OCI-LY3 (cell line): ENCODE measurements around the gene ZNF764.

Experiments used
- H2AFZ ChIP-seq: fragments of 200-600, 300-600 bp; shearing (Covaris generic); 2 replicates; pipeline ENCODE4 v1.6.0; 2014; ENCODE audit warnings: antibody characterized with exemption, low read depth, low read length
- H3K27ac ChIP-seq: fragments of 200-600, 300-600 bp; sonication (generic); 2 replicates; pipeline ENCODE4 v1.5.1; 2014; ENCODE audit warnings: mild to moderate bottlenecking, low read length, moderate library complexity, mixed read lengths
- H3K27me3 ChIP-seq: fragments of 200-600, 300-600 bp; sonication (generic); 2 replicates; pipeline ENCODE4 v1.6.1; 2014; ENCODE audit warnings: low read depth, low read length, mixed read lengths
- H3K36me3 ChIP-seq: fragments of 200-600, 300-600 bp; sonication (generic); replicated peaks from 2 replicates; pipeline ENCODE3; 2014; ENCODE audit warnings: low read depth, low read length, mixed read lengths
- H3K4me1 ChIP-seq: fragments of 300-600, 200-600 bp; sonication (generic); 2 replicates; pipeline ENCODE4 v1.6.1; 2014; ENCODE audit warnings: low read length, mixed read lengths
- H3K4me2 ChIP-seq: fragments of 200-600, 300-600 bp; sonication (generic); 2 replicates; pipeline ENCODE4 v1.6.1; 2014; ENCODE audit warnings: low read length, mixed read lengths
- H3K4me3 ChIP-seq: fragments of 300-600, 200-600 bp; sonication (generic); 2 replicates; pipeline ENCODE4 v1.5.1; 2014; ENCODE audit warnings: antibody characterized with exemption, mild to moderate bottlenecking, low read length, moderate library complexity
- H3K79me2 ChIP-seq: fragments of 300-600, 200-600 bp; shearing (Covaris generic); 2 replicates; pipeline ENCODE4 v1.6.1; 2014; ENCODE audit warnings: mild to moderate bottlenecking, low read length, mixed read lengths
- H3K9ac ChIP-seq: fragments of 300-600, 200-600 bp; shearing (Covaris generic); 2 replicates; pipeline ENCODE4 v1.6.0; 2014; ENCODE audit warnings: mild to moderate bottlenecking, low read length, moderate library complexity
- H3K9me3 ChIP-seq: fragments of 200-600, 300-600 bp; shearing (Covaris generic); 2 replicates; pipeline ENCODE4 v1.6.1; 2014; ENCODE audit warnings: low read length, mixed read lengths; ENCODE audit not compliant: insufficient read depth
- H4K20me1 ChIP-seq: fragments of 200-600, 300-600 bp; sonication (generic); 2 replicates; pipeline ENCODE4 v1.6.1; 2016; ENCODE audit warnings: low read length, mixed read lengths; ENCODE audit not compliant: insufficient read depth
- EZH2phosphoT487 ChIP-seq: fragments of 200-600 bp; shearing (Covaris generic); IDR thresholded peaks from 2 replicates; pipeline ENCODE4 v1.6.1; 2018; ENCODE audit warnings: antibody characterized with exemption, mixed run types, low read depth
- TF ChIP-seq, protein P1 (sequence below): fragments of 200-600, 300-600 bp; sonication (generic); IDR thresholded peaks from 2 replicates; pipeline ENCODE4 v1.5.1; 2014; ENCODE audit warnings: antibody characterized with exemption, low read length, low read depth

Gene ZNF764

DNA sequence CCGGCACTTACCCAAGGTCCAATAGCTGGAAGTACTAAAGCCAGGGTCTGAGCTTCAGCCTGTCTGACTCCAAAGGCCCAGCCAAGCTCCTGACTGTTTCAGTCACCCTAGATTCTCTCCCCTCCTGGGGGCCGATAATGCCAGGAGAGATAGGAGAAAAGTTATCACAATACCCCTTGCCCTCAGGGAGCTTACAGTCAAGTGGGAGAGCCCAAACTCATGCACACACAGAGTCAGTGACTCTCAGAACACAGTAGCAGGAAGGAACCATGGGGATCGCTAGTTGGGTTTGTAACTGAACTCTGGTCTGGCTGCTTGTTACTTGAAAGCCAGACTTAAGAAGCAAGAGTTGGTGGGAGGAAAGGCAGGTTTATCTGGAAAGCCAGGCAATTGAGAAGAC is 46.7 kb downstream of the ZNF764 start:
- Histone ChIP-seq H4K20me1 (no peaks in the 10 kb centered on the region), H3K4me3 (no peak overlapping the region), H3K27ac (no peak overlapping the region), H3K27me3 (no peaks in the 10 kb centered on the region), H3K9me3 (no peaks in the 10 kb centered on the region), H3K4me2 (no peak overlapping the region), H3K4me1 (peaks cover 4% of the 10 kb centered on the region; the same call in 1 of the 2 replicates), H3K79me2 (no peaks in the 10 kb centered on the region), H3K36me3 (peaks cover 7% of the 10 kb centered on the region), H2AFZ (no peak overlapping the region), H3K9ac (no peak overlapping the region)
- TF ChIP-seq, protein P1, sequence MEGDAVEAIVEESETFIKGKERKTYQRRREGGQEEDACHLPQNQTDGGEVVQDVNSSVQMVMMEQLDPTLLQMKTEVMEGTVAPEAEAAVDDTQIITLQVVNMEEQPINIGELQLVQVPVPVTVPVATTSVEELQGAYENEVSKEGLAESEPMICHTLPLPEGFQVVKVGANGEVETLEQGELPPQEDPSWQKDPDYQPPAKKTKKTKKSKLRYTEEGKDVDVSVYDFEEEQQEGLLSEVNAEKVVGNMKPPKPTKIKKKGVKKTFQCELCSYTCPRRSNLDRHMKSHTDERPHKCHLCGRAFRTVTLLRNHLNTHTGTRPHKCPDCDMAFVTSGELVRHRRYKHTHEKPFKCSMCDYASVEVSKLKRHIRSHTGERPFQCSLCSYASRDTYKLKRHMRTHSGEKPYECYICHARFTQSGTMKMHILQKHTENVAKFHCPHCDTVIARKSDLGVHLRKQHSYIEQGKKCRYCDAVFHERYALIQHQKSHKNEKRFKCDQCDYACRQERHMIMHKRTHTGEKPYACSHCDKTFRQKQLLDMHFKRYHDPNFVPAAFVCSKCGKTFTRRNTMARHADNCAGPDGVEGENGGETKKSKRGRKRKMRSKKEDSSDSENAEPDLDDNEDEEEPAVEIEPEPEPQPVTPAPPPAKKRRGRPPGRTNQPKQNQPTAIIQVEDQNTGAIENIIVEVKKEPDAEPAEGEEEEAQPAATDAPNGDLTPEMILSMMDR, result no peak
- TF ChIP-seq EZH2phosphoT487, result no peak

DNA sequence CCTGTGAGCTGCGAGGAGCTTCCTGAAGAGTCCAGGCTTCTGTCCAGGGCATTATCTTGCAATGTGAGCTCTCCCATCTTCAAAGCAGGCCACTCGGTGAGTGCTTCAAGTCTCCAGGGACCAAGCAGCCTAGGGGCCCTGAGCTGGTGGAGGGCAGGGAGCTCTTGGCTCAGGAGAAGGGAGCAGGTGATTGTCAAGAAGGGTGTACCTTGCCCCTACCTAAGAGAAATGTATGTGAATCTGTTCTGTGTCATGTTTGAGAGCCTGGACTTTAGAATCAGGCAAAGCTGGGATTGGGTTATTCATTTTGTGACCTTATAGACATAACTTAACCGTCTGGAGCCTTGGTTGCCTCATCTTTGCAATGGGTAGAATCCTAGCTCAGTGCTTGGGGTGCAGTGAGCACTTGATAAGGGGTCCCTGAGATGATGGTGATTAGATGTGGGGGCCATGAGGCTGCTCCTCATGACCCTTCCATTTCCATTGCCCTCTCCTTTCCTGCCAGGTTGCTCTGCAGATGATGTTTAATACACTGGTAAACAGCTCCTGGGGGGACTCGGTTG is 47.7 kb downstream of the ZNF764 start:
- H3K4me3 ChIP-seq, result no peak overlapping the region
- H3K27me3 ChIP-seq, result no peaks in the 10 kb centered on the region
- TF ChIP-seq, protein P1, result no peak
- TF ChIP-seq EZH2phosphoT487, result no peak
- H3K4me1 ChIP-seq, result peaks cover 4% of the 10 kb centered on the region; the same call in 1 of the 2 replicates
- H3K4me2 ChIP-seq, result no peak overlapping the region
- H2AFZ ChIP-seq, result no peak overlapping the region
- peaks cover 7% of the 10 kb centered on the region for H3K36me3 ChIP-seq
- no peaks in the 10 kb centered on the region for H4K20me1 ChIP-seq
- no peak overlapping the region for H3K9ac ChIP-seq
- H3K9me3 ChIP-seq, result no peaks in the 10 kb centered on the region
- H3K79me2 ChIP-seq, result no peaks in the 10 kb centered on the region
- H3K27ac ChIP-seq, result no peak overlapping the region

DNA sequence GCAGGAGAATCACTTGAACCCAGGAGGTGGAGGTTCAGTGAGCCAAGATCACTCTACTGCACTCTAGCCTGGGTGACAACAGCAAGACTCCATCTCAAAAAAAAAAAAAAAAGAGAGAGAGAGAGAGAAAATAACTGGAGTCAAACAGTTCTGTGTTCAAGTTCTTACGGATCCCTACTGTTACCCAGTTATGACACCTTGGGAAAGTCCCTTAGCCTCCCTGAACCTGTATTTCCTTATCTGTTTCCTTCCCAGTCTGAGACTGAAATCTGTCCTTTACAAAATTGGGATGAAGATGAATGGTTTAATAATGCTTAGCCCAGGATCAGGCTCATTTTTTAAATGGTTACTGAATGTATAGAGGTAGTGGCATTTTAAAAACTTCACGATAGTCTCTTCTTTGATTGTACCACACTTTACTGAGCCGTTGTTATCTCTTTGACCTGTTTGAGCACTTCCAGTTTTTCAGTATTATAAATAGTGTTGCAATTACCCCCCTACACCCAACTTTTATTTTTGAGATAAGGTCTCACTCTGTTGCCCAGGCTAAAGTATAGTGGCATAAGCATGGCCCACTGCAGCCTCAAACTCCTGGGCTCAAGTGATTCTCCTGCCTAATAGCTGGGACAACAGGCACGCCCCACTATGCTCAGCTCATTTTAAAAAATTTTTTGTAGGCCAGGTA is 49.0 kb downstream of the ZNF764 start:
- Histone ChIP-seq H3K9me3 (no peaks in the 10 kb centered on the region), H3K4me3 (no peak overlapping the region), H3K4me1 (peaks cover 4% of the 10 kb centered on the region; the same call in 1 of the 2 replicates), H3K79me2 (no peaks in the 10 kb centered on the region), H4K20me1 (no peaks in the 10 kb centered on the region), H3K27ac (no peak overlapping the region), H3K27me3 (no peaks in the 10 kb centered on the region), H3K36me3 (peaks cover 7% of the 10 kb centered on the region), H3K4me2 (no peak overlapping the region), H2AFZ (no peak overlapping the region), H3K9ac (no peak overlapping the region)
- TF ChIP-seq, protein P1, result no peak
- TF ChIP-seq EZH2phosphoT487, result no peak
